SKM-1 treated with dmso at 0.1 percent for 144 hours (cell line): ENCODE data around the gene SKIDA1.

Experiments used
- DNase-seq: peaks from one replicate; lab custom pipeline; 2025; ENCODE audit not compliant: unreplicated experiment; lab: John Stamatoyannopoulos, UW

The SKIDA1 gene

GRCh38 chr10:21529032-21529910, 3.8 kb upstream of the SKIDA1 start:
- no peak for DNase-seq

GRCh38 chr10:21528236-21529031, 3.0 kb upstream of the SKIDA1 start:
- DNase-seq = no peak

GRCh38 chr10:21527598-21528235, 2.2 kb upstream of the SKIDA1 start:
- DNase-seq = no peak

DNA sequence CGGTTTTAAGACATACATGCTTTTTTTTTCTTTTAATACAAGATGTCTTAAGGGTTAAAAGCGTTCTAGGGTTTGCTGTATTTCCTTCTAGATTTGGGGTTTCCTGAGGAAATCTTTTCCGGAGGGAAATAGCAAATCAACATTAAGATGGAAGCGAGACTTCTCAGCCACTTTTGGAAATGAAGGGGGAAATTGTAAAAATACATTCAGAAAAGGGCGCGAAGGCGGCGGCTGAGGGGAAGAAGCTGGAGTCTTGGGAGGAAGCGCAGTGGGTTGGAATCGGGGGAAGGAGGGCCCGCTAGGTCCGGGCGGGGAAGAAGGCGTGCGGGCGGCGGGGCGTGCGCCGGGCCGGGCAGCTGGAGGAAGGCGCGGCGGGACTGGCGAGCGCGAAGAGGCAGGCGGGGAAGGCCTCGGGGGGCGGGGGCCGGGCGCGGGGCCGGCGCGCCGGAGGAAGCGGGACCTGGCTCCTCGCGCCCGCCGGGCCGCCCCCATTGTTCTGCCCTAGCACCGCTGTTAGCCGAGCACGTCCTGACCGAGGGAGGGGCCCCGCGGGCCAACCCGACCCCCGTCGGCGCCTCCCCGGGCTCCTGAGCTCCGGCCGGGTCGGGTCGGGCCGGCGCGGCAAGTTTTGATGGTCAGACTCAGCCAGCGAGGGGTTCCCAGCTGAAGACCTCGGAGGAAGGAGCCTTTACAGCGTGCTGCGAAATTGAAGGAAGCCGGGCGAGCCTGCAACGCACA, 1.5 kb upstream of the SKIDA1 start:
- DNase-seq = peak; percentile 7

GRCh38 chr10:21526188-21526859, 842 bp upstream of the SKIDA1 start:
- DNase-seq = peak; percentile 10

DNA sequence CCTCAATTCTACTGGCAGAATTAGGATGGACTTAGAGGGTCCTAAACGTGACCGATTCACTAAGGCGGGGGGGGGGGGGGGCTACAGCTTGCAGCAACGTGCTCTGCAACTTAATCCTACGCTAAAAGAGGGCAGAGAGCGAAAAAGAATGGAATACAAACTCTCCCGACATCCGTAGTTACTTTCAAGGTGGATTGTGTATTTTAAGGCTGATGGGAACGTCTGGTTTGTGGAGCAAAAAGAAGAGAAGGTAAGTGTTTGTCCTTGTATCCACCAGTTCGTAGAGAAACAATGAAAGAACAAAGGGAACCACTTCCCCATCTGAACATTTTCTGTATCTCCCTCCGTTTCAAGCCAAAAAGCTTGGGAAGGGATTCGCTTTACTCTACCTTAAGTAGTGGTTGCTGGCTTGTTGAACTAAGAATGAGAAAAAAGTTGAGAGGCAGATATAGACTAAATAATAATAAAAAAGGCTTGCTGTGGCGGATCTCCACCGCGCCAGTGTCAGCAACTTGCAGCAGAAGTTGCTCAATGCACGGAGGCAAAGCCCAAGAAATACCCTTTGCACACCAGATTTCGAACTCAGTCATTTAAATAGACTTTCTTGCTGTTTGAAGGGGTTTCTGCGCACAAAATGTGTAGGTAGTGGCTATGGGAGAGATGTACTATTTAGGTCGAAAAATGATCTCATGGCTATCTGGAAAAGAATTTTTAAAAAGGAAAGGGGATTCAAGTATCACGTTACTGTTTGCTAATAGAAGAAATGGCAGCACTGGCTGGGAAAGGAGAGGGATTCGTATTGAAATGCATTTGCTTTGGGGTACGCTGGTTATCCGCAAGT, 736 bp downstream of the SKIDA1 start:
- peak; percentile 8 for DNase-seq

DNA sequence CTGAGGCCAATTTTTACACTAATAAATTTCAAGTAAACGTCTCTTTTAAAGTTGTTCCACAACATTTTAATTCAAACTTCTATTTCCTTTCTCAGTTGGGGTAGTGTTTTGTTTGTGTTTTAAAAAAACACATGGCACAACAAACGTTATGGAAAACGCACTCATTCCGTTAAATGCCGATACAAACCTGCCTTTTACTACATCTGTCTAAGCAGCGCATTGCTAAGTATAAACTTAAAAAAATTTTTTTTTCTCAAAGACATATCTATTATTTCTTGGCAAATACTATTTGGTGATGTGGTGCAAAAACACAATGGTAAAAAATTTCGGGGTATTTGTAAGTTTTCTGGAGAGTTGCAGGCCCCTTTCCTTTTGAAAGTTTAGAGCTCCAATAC, 1.4 kb downstream of the SKIDA1 start:
- no peak for DNase-seq

DNA sequence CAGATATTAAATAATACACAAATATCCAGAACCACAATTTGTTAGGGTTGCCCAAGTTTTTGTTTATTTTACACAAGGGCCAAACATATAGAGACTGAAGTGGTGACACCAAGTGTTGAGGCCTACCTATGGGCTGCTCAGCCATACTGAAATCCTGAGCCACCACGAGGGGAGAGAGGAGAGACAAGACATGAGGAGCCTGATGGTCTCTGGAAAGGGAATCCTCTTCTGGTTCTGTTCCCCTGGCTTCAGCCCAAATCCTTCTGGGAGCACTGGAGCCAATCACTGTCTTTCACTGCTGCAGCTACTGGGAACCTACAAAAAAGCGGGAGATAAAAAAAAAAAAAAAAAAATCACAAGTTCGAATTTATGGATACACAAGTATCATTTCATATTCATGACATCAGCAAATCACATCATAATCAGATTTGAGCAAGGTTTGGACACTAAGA, 1.9 kb downstream of the SKIDA1 start:
- no peak for DNase-seq

DNA sequence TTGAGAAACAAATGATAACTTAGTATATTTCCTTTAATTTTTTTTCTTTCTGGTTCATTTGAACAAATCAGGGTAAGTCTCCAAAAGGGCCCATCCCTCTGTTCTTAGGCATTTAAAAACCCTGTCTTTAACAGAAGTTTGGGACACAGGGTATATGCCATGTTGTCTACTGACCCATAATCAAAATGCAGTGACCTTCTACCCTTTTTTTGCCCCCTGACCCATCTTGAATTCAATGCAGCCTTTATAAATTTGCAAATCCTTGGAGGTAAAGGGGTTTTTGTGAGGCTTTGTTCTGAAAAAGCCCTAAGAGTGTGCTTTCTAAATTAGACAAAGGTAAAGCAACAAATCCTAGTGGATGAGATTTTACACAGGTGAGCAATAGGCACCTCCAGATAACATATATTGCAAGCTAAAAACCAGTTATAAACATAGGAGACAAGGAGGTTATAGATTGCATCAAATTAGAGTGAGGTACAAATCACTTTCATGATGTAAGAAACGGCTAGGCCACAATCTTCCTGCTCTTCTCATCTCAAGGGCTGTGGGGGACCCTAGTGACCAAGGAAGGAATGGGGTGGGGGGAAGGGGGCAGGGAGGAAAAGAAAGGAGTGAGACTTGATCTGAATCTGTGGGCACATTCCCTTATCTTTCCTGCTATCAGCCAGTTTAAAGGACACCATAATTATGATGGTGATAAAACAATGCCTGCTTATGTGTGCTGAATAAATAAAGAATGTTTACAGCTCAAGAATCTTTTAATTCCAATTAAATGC, 2.7 kb downstream of the SKIDA1 start:
- no peak for DNase-seq

DNA sequence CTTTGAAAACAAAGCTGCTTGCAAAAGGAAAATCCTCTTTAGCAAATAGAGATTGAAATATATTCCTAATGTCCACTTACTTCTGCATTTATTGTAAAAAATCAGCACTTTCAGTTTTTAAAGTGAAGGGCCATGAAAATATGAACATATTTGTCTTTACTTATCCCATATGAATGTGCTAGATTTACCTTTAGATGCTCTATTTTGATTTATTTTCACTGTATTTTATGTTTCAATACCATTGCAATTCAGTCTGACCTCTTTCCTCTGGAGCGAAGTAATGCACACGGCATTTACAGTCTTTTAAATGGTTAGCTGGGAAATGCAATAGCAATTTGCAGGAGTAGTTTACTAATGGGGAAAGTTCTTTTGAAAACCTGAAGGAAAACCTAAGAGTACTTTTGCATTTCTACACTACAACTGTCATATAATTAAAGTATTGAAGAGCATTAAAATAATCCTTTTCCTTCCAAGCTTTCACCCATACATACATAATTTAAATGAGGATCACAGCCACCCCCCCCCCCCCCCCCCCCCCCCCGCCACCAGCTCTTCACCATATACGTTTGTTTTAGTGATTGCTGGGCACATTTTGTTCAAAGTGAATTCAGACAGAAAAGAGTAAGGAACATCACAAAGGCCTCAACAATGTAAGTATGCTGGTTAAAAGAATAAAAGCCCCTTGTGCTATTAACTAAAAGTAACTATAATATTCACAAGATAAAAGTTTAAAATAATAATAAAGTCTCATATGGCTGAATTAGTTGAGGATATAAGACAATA, 3.5 kb downstream of the SKIDA1 start:
- no peak for DNase-seq

DNA sequence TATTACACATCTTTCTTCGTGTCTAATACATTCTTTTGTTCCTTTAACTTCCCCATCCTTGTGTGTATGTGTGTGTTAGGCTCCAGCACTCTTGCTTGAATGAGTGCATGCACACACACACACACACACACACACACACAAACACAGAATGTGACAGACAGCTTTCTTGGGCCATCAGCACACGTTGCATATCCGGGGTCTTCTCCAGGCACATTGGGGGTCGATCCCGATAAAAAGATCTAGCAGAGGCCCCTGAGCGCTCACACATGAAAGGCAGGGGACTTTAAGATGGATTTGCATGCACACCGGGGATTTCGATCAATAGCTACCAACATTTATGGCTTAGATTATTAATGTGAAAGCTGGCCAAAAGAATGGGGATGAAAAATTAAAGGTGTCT, 4.5 kb downstream of the SKIDA1 start:
- DNase-seq = no peak

DNA sequence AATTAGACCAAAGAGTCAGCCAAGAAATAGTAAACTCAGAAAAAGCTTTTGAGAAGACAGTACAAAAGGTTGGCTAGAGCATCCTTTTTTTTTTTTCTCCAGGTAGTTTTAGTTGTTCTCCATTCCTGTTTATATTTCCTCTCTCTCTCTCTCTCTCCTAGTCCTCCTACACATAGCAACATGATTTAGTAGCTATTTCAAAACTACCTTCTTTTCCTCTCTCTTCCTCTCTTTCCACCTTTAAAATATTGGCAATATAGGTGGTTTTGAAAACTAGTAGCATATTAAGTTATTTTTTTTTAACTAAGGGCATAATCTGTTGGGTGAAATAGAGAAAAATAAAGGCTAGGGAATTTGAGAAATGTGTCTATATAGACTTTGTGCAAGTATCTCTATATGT, 5.0 kb downstream of the SKIDA1 start:
- DNase-seq = no peak

DNA sequence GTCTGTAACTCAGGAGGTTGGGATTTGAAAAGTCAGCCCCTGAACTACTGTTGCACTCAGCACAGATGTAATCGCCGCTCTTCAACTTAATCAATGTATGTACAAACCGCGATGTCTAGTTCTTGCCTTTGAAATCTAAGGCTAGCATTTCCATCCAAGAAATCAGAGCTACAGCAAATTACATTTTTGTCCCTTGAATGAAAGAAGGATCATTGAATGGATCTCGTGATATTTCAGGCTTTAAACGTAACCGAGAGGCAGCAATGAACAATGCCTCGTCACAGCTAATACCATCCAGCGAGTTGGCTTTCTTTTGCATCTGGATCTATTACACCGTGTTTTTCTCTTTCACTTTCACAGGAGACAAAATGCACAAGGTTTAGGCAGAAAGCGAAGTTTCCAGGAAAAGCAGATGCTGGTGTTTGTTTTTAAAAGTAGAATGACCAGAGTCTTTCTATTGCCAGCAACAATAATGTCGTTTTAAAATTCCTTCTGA, 5.5 kb downstream of the SKIDA1 start:
- no peak for DNase-seq

GRCh38 chr10:21519397-21519933, 6.0 kb downstream of the SKIDA1 start:
- DNase-seq = no peak

DNA sequence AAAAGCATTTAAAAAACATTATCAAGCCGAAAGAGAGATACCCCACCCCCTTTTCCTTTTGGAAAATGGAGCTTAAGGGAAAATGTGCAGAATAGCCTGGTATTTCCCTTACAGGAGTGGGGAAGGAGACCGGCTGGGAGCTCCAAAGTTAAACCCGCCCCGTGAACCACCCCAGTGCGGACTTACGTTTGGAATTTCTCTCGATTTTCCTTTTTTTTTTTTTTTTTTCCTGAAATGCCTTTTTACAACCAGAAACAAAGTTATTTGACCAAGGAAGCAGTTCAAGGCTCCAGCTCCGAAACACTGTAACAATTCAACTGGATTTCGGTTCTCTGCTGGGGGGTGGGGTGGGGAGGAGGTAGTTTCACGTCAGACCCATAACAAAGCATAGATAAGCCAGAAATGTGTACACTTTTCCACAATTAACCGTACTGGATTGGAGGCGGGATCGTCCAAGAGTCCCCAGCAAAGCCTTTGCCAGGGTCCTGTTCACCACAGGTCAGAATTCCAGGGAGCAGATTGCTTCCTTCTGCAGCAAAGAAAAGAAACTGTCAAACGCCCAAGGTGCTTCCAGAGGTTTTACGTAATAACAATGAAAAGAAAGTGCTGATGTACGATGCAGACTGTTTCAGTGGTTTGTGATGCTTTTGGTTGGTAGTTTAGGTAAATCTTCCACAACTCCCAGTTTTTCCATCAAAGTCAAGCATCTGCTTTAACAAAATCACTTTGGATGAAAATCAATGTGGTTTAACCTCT, 6.7 kb downstream of the SKIDA1 start:
- DNase-seq = no peak

GRCh38 chr10:21518149-21518640, 7.3 kb downstream of the SKIDA1 start:
- DNase-seq = no peak
